PFSK-1 (cell line): ENCODE results near the gene MDFIC.

ENCODE experiments used
- FOXP2 ChIP-seq: optimal IDR thresholded peaks from 2 replicates; pipeline ENCODE3; 2011; ENCODE audit warnings: borderline replicate concordance, control low read depth, inconsistent platforms; ENCODE audit not compliant: insufficient read depth; ENCODE audit errors: extremely low read length, extremely low read depth
- POLR2AphosphoS5 ChIP-seq: IDR thresholded peaks from 2 replicates; pipeline ENCODE4 v1.6.1; 2012; ENCODE audit warnings: low read depth, mild to moderate bottlenecking, control low read depth, low read length, moderate library complexity
- SIN3A ChIP-seq: IDR thresholded peaks from 2 replicates; pipeline ENCODE4 v1.6.1; 2012; ENCODE audit warnings: mild to moderate bottlenecking, low read length, moderate library complexity, borderline replicate concordance; ENCODE audit not compliant: insufficient read depth
- TAF1 ChIP-seq: IDR thresholded peaks from 2 replicates; pipeline ENCODE4 v1.6.1; 2012; ENCODE audit warnings: low read length, control low read depth, borderline replicate concordance; ENCODE audit not compliant: insufficient read depth
- TF ChIP-seq, protein P1 (sequence below), 2 experiments: IDR thresholded peaks; 2 replicates each; pipeline versions ENCODE4 v1.6.1 to v1.8.0; 2011 to 2012; ENCODE audit warnings: low read depth in 2 of 2, low read length in 2 of 2, control low read depth in 1 of 2, inconsistent platforms in 1 of 2, mild to moderate bottlenecking in 1 of 2, moderate library complexity in 1 of 2; ENCODE audit not compliant: insufficient read depth in 1 of 2

MDFIC gene

GRCh38 chr7:114924038-114924712 is 2.3 kb downstream of the MDFIC start:
- TF ChIP-seq, protein P1, sequence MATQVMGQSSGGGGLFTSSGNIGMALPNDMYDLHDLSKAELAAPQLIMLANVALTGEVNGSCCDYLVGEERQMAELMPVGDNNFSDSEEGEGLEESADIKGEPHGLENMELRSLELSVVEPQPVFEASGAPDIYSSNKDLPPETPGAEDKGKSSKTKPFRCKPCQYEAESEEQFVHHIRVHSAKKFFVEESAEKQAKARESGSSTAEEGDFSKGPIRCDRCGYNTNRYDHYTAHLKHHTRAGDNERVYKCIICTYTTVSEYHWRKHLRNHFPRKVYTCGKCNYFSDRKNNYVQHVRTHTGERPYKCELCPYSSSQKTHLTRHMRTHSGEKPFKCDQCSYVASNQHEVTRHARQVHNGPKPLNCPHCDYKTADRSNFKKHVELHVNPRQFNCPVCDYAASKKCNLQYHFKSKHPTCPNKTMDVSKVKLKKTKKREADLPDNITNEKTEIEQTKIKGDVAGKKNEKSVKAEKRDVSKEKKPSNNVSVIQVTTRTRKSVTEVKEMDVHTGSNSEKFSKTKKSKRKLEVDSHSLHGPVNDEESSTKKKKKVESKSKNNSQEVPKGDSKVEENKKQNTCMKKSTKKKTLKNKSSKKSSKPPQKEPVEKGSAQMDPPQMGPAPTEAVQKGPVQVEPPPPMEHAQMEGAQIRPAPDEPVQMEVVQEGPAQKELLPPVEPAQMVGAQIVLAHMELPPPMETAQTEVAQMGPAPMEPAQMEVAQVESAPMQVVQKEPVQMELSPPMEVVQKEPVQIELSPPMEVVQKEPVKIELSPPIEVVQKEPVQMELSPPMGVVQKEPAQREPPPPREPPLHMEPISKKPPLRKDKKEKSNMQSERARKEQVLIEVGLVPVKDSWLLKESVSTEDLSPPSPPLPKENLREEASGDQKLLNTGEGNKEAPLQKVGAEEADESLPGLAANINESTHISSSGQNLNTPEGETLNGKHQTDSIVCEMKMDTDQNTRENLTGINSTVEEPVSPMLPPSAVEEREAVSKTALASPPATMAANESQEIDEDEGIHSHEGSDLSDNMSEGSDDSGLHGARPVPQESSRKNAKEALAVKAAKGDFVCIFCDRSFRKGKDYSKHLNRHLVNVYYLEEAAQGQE (IDR thresholded peaks at IDR 0.05; ENCODE audit: insufficient read depth in 1 of 2, low read depth in 2 of 2, low read length in 2 of 2), result no peak
- no peak for TF ChIP-seq FOXP2
- TF ChIP-seq SIN3A, result no peak
- TF ChIP-seq TAF1, result no peak

- no peak for TF ChIP-seq SIN3A
- no peak for TF ChIP-seq FOXP2
- TF ChIP-seq, protein P1 (IDR thresholded peaks at IDR 0.05; ENCODE audit: insufficient read depth in 1 of 2, low read depth in 2 of 2, low read length in 2 of 2), result no peak
- no peak for TF ChIP-seq TAF1
- no peak for TF ChIP-seq POLR2AphosphoS5
Observed at GRCh38 chr7:114925434-114925833, 3.5 kb downstream of the MDFIC start.

- TF ChIP-seq POLR2AphosphoS5, result no peak
- TF ChIP-seq, protein P1 (IDR thresholded peaks at IDR 0.05; ENCODE audit: insufficient read depth in 1 of 2, low read depth in 2 of 2, low read length in 2 of 2), result no peak
- no peak for TF ChIP-seq TAF1
- TF ChIP-seq FOXP2, result no peak
- TF ChIP-seq SIN3A, result no peak
Observed at GRCh38 chr7:114928060-114928459, 6.2 kb downstream of the MDFIC start.

- no peak; the same call in 1 of the 2 replicates for TF ChIP-seq POLR2AphosphoS5
- no peak for TF ChIP-seq TAF1
- no peak for TF ChIP-seq SIN3A
- TF ChIP-seq, protein P1 (IDR thresholded peaks at IDR 0.05; ENCODE audit: insufficient read depth in 1 of 2, low read depth in 2 of 2, low read length in 2 of 2), result no peak
- TF ChIP-seq FOXP2, result no peak
Observed at GRCh38 chr7:114929570-114929969, 7.7 kb downstream of the MDFIC start.

GRCh38 chr7:114930107-114930661 is 8.3 kb downstream of the MDFIC start:
- TF ChIP-seq SIN3A (peak; percentile 73; the same call in 1 of the 2 replicates), FOXP2 (peak; percentile 42), POLR2AphosphoS5 (0 out of 2 replicates have a peak, but pooled peaks have one; percentile 37), TAF1 (peak; percentile 35; the same call in 1 of the 2 replicates)
- TF ChIP-seq, protein P1 (IDR thresholded peaks at IDR 0.05; ENCODE audit: insufficient read depth in 1 of 2, low read depth in 2 of 2, low read length in 2 of 2), result peak in 1 of 2 experiments; percentile 60; a peak in 2 of 4 replicates
